SK-N-SH treated with all-trans-retinoic acid at 6 μM for 48 hours (cell line): Measurements from ENCODE around the gene PAX5.

Source experiments
- ATAC-seq: fragments of 200-7000 bp; cut with Tn5 transposase; 3 replicates; pipeline ENCODE4 v1.9.1; 2020; ENCODE audit warnings: mild to moderate bottlenecking, moderate library complexity
- ARNTL ChIP-seq: fragments of 450-650 bp; formaldehyde crosslinking; IDR thresholded peaks from 2 replicates; pipeline ENCODE4 v1.5.0; 2020; ENCODE audit warnings: low read depth, mild to moderate bottlenecking, moderate library complexity, borderline replicate concordance
- CSDC2 ChIP-seq: fragments of 250-450 bp; sonication (Bioruptor Pico); IDR thresholded peaks from 2 replicates; pipeline ENCODE4 v1.5.0; 2020; ENCODE audit warnings: mild to moderate bottlenecking, moderate library complexity
- CSRNP3 ChIP-seq: fragments of 250-450 bp; sonication (Bioruptor Pico); IDR thresholded peaks from 2 replicates; pipeline ENCODE4 v1.5.1; 2021; ENCODE audit warnings: mild to moderate bottlenecking, moderate library complexity
- ESRRG ChIP-seq: fragments of 250-450 bp; sonication (Bioruptor Pico); IDR thresholded peaks from 2 replicates; pipeline ENCODE4 v1.6.1; 2021; ENCODE audit warnings: mild to moderate bottlenecking
- GLIS3 ChIP-seq: fragments of 250-450 bp; sonication (Bioruptor Pico); IDR thresholded peaks from 2 replicates; pipeline ENCODE4 v1.5.0; 2020; ENCODE audit warnings: mild to moderate bottlenecking, moderate library complexity
- ISL1 ChIP-seq: fragments of 250-450 bp; sonication (Bioruptor Pico); IDR thresholded peaks from 2 replicates; pipeline ENCODE4 v2.1.2; 2022; ENCODE audit warnings: mild to moderate bottlenecking, moderate library complexity
- OSR1 ChIP-seq: fragments of 250-450 bp; sonication (Bioruptor Pico); IDR thresholded peaks from 2 replicates; pipeline ENCODE4 v1.8.0; 2022; ENCODE audit warnings: moderate library complexity, mild to moderate bottlenecking, inconsistent platforms
- PATZ1 ChIP-seq: fragments of 250-450 bp; sonication (Bioruptor Pico); IDR thresholded peaks from 2 replicates; pipeline ENCODE4 v1.8.0; 2020; ENCODE audit warnings: mild to moderate bottlenecking, moderate library complexity, borderline replicate concordance
- PPARA ChIP-seq: fragments of 250-450 bp; sonication (Bioruptor Pico); IDR thresholded peaks from 2 replicates; pipeline ENCODE4 v1.5.0; 2020; ENCODE audit warnings: mild to moderate bottlenecking, borderline replicate concordance
- RARB ChIP-seq: fragments of 250-450 bp; sonication (Bioruptor Pico); IDR thresholded peaks from 2 replicates; pipeline ENCODE4 v1.8.0; 2021; ENCODE audit warnings: mild to moderate bottlenecking, moderate library complexity
- SNAI2 ChIP-seq: fragments of 250-450 bp; sonication (Bioruptor Pico); IDR thresholded peaks from 2 replicates; pipeline ENCODE4 v1.5.0; 2020; ENCODE audit warnings: mild to moderate bottlenecking, moderate library complexity
- TCF4 ChIP-seq: fragments of 250-450 bp; sonication (Bioruptor Pico); IDR thresholded peaks from 2 replicates; pipeline ENCODE4 v1.8.0; 2021; ENCODE audit warnings: mild to moderate bottlenecking, moderate library complexity, borderline replicate concordance
- TOX ChIP-seq: fragments of 250-450 bp; sonication (Bioruptor Pico); IDR thresholded peaks from 2 replicates; pipeline ENCODE4 v1.8.0; 2021; ENCODE audit warnings: mild to moderate bottlenecking, moderate library complexity, borderline replicate concordance
- ZFP3 ChIP-seq: fragments of 250-450 bp; sonication (Bioruptor Pico); IDR thresholded peaks from 2 replicates; pipeline ENCODE4 v1.5.0; 2020; ENCODE audit warnings: mild to moderate bottlenecking, moderate library complexity
- ZFP30 ChIP-seq: fragments of 450-650 bp; formaldehyde crosslinking; IDR thresholded peaks from 2 replicates; pipeline ENCODE4 v1.5.0; 2022; ENCODE audit warnings: mild to moderate bottlenecking, moderate library complexity
- ZNF565 ChIP-seq: fragments of 450-650 bp; formaldehyde crosslinking; conservative IDR thresholded peaks from 2 replicates; pipeline ENCODE4 v1.5.0; 2020; ENCODE audit warnings: low read depth, mild to moderate bottlenecking, moderate library complexity
- ZNF70 ChIP-seq: fragments of 450-650 bp; formaldehyde crosslinking; IDR thresholded peaks from 2 replicates; pipeline ENCODE4 v1.5.0; 2020; ENCODE audit warnings: mild to moderate bottlenecking, moderate library complexity
- ZNF8 ChIP-seq: fragments of 450-650 bp; formaldehyde crosslinking; IDR thresholded peaks from 2 replicates; pipeline ENCODE4 v1.5.0; 2020; ENCODE audit warnings: mild to moderate bottlenecking, moderate library complexity
- TF ChIP-seq, protein P1 (sequence below): fragments of 250-450 bp; sonication (Bioruptor Pico); IDR thresholded peaks from 2 replicates; pipeline ENCODE4 v1.5.0; 2020; ENCODE audit warnings: mild to moderate bottlenecking, moderate library complexity

The PAX5 gene

GRCh38 chr9:36835271-36835996, 198.6 kb downstream of the PAX5 start:
- no peak for TF ChIP-seq TCF4
- no peak for TF ChIP-seq SNAI2 (CRISPR knock-in tag)
- no peak for TF ChIP-seq ISL1 (CRISPR knock-in tag)
- no peak for TF ChIP-seq ARNTL (CRISPR knock-in tag)
- no peak for TF ChIP-seq ESRRG (CRISPR knock-in tag)
- no peak for TF ChIP-seq RARB (CRISPR knock-in tag)
- TF ChIP-seq GLIS3 (CRISPR knock-in tag), result no peak
- no peak for TF ChIP-seq ZNF565
- TF ChIP-seq ZFP3 (CRISPR knock-in tag), result no peak
- TF ChIP-seq, protein P1, sequence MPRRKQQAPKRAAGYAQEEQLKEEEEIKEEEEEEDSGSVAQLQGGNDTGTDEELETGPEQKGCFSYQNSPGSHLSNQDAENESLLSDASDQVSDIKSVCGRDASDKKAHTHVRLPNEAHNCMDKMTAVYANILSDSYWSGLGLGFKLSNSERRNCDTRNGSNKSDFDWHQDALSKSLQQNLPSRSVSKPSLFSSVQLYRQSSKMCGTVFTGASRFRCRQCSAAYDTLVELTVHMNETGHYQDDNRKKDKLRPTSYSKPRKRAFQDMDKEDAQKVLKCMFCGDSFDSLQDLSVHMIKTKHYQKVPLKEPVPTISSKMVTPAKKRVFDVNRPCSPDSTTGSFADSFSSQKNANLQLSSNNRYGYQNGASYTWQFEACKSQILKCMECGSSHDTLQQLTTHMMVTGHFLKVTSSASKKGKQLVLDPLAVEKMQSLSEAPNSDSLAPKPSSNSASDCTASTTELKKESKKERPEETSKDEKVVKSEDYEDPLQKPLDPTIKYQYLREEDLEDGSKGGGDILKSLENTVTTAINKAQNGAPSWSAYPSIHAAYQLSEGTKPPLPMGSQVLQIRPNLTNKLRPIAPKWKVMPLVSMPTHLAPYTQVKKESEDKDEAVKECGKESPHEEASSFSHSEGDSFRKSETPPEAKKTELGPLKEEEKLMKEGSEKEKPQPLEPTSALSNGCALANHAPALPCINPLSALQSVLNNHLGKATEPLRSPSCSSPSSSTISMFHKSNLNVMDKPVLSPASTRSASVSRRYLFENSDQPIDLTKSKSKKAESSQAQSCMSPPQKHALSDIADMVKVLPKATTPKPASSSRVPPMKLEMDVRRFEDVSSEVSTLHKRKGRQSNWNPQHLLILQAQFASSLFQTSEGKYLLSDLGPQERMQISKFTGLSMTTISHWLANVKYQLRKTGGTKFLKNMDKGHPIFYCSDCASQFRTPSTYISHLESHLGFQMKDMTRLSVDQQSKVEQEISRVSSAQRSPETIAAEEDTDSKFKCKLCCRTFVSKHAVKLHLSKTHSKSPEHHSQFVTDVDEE (CRISPR knock-in tag), result no peak
- TF ChIP-seq TOX (CRISPR knock-in tag), result no peak

GRCh38 chr9:36834736-36835135, 199.3 kb downstream of the PAX5 start:
- ATAC-seq, result no peak
- no peak for TF ChIP-seq GLIS3 (CRISPR knock-in tag)
- TF ChIP-seq ZNF70 (CRISPR knock-in tag), result no peak
- no peak for TF ChIP-seq OSR1 (CRISPR knock-in tag)
- TF ChIP-seq PATZ1 (CRISPR knock-in tag), result no peak
- TF ChIP-seq CSRNP3 (CRISPR knock-in tag), result no peak
- TF ChIP-seq ZFP30 (CRISPR knock-in tag), result no peak
- TF ChIP-seq ZFP3 (CRISPR knock-in tag), result no peak
- TF ChIP-seq ZNF8, result no peak
- TF ChIP-seq CSDC2, result no peak
- no peak for TF ChIP-seq TOX (CRISPR knock-in tag)

More at GRCh38 chr9:36835271-36835996, 198.6 kb downstream of the PAX5 start:
- no peak for ATAC-seq

- no peak for ATAC-seq
- TF ChIP-seq ZFP3 (CRISPR knock-in tag) (no peak), ESRRG (CRISPR knock-in tag) (no peak), PPARA (CRISPR knock-in tag) (no peak), CSRNP3 (CRISPR knock-in tag) (no peak)
- TF ChIP-seq, protein P1 (CRISPR knock-in tag), result no peak
Measured at GRCh38 chr9:36833954-36834353, 200.1 kb downstream of the PAX5 start.
